NB4 (cell line): Measurements from ENCODE around the gene NR6A1.

Experiments
- DNase-seq: peaks from one replicate; pipeline ENCODE4 v3.0.0; 2010; ENCODE audit warnings: low read depth
- H3K4me3 ChIP-seq: one replicate; pipeline ENCODE4 v1.5.1; 2011; ENCODE audit warnings: mild to moderate bottlenecking, low read depth, low read length, moderate library complexity
- MYC ChIP-seq: IDR thresholded peaks from 2 replicates; pipeline ENCODE4 v1.6.1; 2011; ENCODE audit warnings: low read depth, low read length
- POLR2A ChIP-seq: IDR thresholded peaks from 2 replicates; pipeline ENCODE4 v1.6.1; 2011; ENCODE audit warnings: mild to moderate bottlenecking; ENCODE audit not compliant: insufficient read length; ENCODE audit errors: extremely low read depth
- TF ChIP-seq, protein P1 (sequence below): IDR thresholded peaks from one replicate; pipeline ENCODE4 v1.5.1; 2012; ENCODE audit warnings: low read depth, low read length
- TF ChIP-seq, protein P2 (sequence below): IDR thresholded peaks from 2 replicates; pipeline ENCODE4 v1.6.1; 2011; ENCODE audit warnings: low read depth, low read length

NR6A1 gene

DNA sequence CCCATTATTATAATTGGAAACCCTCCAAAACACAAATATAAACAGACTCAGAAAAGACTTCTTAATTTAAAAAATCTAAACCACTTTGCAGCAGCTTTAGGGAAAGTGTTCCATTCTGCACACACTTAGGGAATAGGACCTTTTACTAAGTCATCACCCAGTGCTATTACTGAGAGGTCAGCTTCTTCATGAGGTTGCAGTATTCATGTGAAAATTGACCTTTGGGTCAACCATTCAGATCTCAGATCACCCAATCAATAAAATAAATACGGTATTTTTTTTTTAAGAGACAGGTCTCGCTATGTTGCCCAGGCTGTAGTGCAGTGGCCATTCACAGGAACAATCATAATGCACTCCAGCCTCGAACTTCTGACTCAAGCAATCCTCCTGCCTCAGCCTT, 21.8 kb downstream of the NR6A1 start:
- no peak for DNase-seq
- no peak overlapping the region for H3K4me3 ChIP-seq
- TF ChIP-seq, protein P1, sequence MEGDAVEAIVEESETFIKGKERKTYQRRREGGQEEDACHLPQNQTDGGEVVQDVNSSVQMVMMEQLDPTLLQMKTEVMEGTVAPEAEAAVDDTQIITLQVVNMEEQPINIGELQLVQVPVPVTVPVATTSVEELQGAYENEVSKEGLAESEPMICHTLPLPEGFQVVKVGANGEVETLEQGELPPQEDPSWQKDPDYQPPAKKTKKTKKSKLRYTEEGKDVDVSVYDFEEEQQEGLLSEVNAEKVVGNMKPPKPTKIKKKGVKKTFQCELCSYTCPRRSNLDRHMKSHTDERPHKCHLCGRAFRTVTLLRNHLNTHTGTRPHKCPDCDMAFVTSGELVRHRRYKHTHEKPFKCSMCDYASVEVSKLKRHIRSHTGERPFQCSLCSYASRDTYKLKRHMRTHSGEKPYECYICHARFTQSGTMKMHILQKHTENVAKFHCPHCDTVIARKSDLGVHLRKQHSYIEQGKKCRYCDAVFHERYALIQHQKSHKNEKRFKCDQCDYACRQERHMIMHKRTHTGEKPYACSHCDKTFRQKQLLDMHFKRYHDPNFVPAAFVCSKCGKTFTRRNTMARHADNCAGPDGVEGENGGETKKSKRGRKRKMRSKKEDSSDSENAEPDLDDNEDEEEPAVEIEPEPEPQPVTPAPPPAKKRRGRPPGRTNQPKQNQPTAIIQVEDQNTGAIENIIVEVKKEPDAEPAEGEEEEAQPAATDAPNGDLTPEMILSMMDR: no peak
- TF ChIP-seq, protein P2, sequence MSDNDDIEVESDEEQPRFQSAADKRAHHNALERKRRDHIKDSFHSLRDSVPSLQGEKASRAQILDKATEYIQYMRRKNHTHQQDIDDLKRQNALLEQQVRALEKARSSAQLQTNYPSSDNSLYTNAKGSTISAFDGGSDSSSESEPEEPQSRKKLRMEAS: no peak
- TF ChIP-seq MYC (no peak), POLR2A (no peak)

DNA sequence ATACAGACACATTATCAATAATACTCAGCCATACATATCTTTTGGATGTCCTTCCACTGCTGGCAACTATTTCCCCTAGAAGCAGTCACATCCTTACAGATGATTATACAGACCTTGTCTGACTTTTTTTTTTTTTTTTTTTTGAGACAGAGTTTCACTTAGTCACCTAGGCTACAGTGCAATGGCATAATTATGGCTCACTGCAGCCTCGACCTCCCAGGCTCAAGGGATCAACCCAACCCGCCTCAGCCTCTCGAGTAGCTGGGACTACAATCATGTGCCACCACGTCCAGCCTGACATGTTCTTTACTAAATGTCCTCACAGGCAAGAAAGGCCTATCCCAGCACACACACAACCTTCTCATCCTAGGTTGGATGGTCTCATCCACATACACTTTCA, 24.0 kb downstream of the NR6A1 start:
- TF ChIP-seq, protein P1: no peak
- TF ChIP-seq POLR2A (no peak), MYC (no peak)
- TF ChIP-seq, protein P2: no peak
- no peak for DNase-seq
- H3K4me3 ChIP-seq: no peak overlapping the region

DNA sequence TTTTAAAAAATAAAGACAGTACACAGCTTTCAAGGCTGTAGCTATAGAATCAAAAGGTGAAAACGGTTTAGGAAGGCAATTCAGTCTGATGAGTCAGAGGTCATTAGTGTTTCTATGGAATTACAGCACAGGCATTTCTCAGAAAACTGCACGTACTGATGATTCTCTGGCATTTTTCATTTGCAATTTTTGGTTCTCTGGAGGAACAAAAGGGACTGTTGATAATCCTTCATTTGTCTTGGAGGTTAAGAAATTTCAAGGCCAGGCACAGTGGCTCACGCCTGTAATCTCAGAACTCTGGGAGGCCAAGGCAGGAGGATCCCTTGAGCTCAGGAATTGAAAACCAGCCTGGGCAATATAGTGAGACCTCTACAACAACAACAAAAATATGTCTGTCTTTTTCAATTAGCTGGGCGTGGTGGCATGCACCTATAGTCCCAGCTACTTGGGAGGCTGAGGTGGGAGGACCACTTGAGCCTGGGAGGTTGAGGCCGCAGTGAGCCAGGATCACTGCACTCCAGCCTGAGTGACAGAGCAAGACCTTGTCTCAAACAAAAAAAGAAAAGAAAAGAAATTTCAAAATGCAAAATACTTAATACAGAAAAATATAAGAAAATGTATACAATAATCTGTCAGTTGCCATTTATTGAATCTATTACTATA, 27.3 kb downstream of the NR6A1 start:
- no peak overlapping the region for H3K4me3 ChIP-seq
- TF ChIP-seq MYC (no peak), POLR2A (no peak)
- TF ChIP-seq, protein P1: no peak
- DNase-seq: no peak

DNA sequence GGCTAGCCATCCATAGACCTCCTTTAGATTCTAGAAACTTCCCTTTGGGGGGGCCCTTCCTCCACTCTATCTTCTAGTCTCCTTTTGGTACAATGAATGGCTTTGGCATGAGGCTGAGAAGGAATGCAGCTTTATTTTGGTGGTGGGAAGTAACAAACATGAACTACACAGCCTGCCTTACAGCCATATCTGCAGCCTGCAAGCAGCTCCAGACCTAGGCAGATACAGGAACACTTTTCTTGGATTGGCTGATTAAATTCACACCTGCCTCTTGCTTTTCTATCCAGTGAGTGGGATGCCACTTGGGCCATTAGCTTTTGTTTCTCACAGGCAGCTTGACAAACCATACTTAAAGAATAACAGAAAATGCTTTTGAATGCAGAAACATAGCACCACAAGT, 28.2 kb downstream of the NR6A1 start:
- no peak for DNase-seq
- no peak overlapping the region for H3K4me3 ChIP-seq
- TF ChIP-seq, protein P2: no peak
- TF ChIP-seq POLR2A: no peak
- TF ChIP-seq, protein P1: no peak
- TF ChIP-seq MYC: no peak

DNA sequence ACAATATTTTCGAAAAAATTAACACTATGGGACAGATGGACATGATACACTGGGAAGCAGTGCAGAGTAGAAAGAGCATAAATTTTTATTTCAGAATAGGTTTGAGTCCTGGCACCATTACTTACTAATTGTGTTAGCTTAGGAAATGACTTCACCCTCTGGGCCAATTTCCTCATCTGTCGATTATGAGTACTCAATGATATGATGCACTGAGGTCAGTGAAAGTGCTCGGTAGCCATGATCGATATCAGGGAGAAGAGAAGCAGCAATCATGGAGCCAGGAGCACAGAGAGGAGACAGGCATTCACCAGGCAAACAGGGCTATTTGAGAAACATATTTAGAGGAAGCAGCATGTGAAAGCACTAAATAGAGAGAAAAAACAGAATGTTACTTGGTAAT, 29.4 kb downstream of the NR6A1 start:
- H3K4me3 ChIP-seq: no peak overlapping the region

More for the DNA sequence above, 29.4 kb downstream of the NR6A1 start:
- no peak for DNase-seq
- TF ChIP-seq POLR2A (no peak), MYC (no peak)
- TF ChIP-seq, protein P1: no peak
- TF ChIP-seq, protein P2: no peak
